GM12872 (cell line): ENCODE data around the gene DNAH7.

Source experiments
- CTCF ChIP-seq: IDR thresholded peaks from 3 replicates; pipeline ENCODE4 v1.5.1; 2011; ENCODE audit warnings: low read depth, mild to moderate bottlenecking, low read length, moderate library complexity; ENCODE audit not compliant: insufficient read depth

DNAH7 gene

GRCh38 chr2:195735347-195735746 lies 333.3 kb downstream of the DNAH7 start:
- no peak for TF ChIP-seq CTCF

GRCh38 chr2:195734931-195735330 lies 333.7 kb downstream of the DNAH7 start:
- TF ChIP-seq CTCF, result no peak

- no peak for TF ChIP-seq CTCF
Measured at GRCh38 chr2:195734395-195734794, 334.2 kb downstream of the DNAH7 start.

- no peak for TF ChIP-seq CTCF
Measured at GRCh38 chr2:195733831-195734230, 334.8 kb downstream of the DNAH7 start.

GRCh38 chr2:195732574-195732973 lies 336.1 kb downstream of the DNAH7 start:
- no peak for TF ChIP-seq CTCF

GRCh38 chr2:195730912-195731311 lies 337.7 kb downstream of the DNAH7 start:
- no peak for TF ChIP-seq CTCF

GRCh38 chr2:195727106-195727505 lies 341.5 kb downstream of the DNAH7 start:
- TF ChIP-seq CTCF, result no peak

GRCh38 chr2:195722075-195722474 lies 346.6 kb downstream of the DNAH7 start:
- no peak for TF ChIP-seq CTCF
